HG02840 (cell line): ENCODE measurements around the gene CLPSL1.

Experiments
- ATAC-seq: cut with Tn5 transposase; IDR thresholded peaks from one replicate; pipeline ENCODE4 v1.9.1; 2021; ENCODE audit warnings: mild to moderate bottlenecking, moderate library complexity, moderate number of reproducible peaks; ENCODE audit not compliant: unreplicated experiment, low FRiP score

The CLPSL1 gene

GRCh38 chr6:35794536-35795452 is 14.0 kb downstream of the CLPSL1 start:
- no peak for ATAC-seq

DNA sequence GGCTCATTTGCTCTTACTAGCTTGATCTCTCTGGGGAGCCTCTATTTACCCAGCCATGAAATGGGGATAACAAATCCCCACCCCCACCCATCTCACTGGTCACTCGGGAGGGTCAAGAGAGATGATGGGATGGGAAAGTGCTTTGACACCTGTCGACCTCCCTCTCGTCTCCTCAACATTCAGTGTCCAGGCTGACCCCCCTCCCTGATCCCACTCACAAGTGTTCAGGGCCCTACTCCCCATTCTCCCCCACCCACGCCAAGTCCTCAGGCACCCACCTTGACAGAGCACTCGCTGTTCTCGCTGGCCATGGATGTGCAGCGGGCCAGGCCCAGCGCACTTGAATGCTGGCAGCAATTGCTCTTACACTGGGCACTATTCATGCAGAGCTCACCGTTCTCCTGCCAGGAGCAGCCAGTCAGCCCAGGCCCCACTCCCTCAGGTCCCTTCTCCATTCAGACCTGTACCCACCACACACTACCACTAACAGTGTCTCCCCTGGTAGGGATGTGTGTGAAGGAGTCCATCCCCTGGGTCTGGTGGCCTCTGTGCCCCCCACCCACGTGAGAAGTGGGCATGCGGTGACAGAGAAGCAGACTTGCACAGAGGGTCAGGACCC is 14.7 kb downstream of the CLPSL1 start:
- ATAC-seq, result no peak

DNA sequence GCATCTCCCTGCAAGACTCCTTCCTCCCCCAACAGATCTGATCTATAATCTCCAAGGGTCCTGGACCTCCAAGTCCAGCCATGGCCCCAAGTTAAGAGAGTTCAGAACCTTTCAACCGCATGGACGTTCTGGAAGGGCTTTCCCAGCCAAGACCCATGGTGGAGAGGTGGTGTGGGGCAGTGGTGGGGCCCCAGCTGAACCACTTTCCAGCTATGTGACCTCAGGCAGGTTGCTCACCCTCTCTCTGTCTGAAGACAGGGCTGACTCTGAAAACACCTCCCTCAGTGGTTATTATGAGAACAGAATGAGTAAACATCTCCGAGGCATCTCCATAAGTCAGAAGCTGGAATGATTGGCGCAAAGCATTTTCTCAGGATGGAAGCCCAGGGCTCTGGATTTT is 15.4 kb downstream of the CLPSL1 start:
- no peak for ATAC-seq

DNA sequence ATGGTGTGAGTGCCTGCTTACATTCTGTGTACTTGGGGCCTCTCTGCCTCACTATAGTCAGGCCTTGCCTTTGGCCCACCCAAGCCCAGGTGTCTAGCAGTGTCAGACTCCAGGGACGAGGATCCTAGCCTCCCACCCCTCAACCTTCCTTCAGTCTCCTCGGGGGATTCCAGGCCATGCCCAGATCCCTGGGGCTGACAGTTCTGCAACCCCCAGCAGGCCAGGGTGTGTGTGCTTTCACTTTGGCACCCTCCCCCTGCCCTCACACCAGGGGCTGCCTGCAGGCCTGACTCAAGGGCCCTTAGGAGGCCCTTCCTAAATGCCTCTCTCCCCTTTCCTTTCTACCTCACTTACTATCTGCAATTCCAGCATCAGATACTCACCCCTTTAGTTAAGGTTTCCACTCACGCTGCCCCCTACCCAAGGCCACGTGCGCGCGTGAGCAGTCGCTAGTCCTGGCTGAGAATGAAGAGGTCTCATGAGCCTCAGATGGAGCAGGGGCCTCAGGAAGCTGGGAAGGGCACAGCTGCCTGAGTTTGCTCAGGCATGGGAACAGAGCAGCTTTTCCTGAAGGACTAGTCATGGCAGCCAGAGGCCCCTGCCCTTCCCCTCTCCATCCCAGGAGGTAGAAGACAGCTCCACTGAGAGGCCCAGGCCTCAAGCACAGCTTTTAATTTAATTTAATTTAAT is 17.2 kb downstream of the CLPSL1 start:
- ATAC-seq, result no peak

- no peak for ATAC-seq
These were observed 17.9 kb downstream of the CLPSL1 start for GRCh38 chr6:35798706-35799105.

GRCh38 chr6:35801148-35801547 is 20.3 kb downstream of the CLPSL1 start:
- ATAC-seq, result no peak

DNA sequence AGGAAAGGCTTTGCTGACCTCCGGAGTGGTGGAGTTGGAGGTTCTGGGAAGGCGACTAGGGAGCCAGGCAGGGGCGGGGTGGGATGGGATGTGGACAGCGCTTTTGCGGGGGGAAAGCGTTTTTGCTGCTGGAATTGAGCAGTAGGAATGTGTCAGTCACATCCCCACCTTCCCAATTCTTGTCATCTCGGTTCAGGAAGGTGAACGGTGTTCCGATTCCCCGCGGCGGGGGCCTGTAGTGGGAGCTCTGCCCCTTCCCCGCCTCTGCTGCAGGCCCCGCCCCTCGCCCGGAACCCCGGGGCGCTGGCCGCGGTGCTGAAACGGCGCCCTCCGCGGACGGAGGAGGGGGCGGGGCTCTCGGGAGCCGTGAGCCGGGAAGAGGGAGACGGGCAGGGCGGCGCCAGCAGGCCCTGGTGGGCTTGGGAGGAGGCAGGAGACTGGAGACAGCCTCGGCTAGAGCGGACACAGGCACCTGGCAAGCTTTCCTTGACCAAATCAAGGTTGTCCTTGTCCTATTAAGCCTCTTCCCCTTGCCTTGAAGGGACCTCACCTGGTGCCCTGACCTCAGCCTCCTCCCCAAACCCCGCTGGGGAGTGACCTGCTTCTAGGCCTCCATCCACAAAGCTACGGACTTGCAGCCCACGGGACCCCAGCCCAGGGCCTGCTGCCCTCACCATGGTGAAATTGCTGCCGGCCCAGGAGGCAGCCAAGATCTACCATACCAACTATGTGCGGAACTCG is 24.3 kb downstream of the CLPSL1 start, which contains the start of gene LHFPL5:
LHFPL5 (plus strand) TSS at position 357 of the 741 bp plus-strand sequence; CDS start at position 676, 319 bp downstream.
- ATAC-seq, result no peak

DNA sequence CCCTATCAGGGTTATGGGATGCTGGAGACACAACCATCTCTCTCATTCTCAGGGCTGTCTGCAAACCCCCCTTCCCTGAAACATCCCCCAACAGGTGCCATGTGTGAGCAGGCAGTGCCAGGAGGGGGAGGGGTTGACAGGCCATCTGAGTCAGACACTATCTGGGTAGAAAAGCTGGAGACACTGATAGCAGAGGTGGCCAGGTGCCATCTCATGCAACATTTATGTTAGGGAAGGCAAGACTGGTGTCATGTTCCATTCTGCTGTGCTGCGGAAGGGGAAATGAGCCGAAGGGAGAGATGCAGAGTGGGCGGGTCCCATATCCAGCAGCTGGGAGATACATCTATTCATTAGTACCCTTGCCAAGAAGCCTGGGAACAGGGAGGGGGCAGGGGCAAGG is 27.9 kb downstream of the CLPSL1 start:
- no peak for ATAC-seq

DNA sequence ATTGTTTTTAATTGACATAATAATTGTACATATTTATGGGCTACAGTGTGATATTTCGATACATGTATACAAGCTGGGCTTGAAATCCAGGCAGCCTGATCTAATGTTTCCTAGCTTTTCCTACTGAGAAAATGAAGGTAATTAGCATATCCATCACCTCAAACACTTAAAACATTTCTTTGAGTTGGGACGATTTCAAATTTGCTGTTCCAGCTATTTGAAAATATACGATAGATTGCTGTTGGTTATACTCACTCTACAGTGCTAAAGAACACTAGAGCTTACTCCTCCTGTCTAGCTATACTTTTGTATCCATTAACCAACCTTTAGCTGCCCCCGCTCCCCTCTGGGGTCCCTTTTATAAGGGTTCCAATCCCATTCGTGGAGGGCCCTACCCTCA is 29.0 kb downstream of the CLPSL1 start:
- no peak for ATAC-seq

DNA sequence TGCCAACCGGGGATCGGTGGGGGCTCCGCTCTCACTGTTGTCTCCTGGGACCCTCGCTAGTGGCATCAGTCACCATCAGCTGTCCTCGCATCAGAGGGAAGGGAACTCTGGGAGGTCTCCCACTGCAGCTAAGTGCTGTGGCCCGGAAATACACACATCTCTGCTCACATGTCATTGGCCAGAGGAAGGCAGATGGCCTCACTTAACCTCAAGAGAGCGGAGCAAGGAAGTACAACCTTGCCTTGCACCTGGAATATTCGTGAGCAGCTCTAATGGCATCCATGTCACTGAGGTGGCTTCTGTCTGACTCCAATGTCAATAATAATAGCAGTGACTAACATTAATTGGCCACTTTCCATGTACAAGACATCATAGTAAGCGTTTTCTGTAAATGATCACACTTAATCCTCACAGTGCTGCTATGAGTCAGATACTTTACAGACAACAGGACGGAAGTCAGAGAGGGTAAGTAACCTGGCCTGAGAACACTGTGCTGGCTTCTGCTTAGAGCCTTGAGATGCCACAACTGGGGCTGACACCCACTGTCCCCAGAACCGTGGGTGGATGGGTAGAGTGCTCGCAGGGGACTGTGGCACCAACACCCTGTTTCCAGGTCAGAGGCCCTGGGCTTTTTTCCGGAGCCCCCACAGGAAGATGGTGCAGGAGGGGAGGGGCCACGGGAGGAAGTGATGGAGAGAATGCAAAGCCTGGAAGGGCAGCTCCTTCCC is 30.3 kb downstream of the CLPSL1 start:
- no peak for ATAC-seq

DNA sequence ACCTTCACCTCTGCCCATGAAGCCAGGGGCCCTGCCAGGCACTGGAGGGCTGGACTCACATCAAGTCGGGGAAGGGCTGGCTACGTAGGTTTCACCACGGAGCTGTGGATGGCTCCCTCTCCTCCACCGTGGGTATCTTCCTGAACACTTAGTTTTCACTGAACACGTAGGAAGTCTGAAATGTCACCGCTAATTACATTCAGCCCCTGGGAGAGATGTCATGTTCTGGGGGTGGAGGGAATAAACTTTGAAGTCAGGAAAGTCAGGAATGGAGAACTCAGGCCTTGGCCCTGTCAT is 30.8 kb downstream of the CLPSL1 start:
- no peak for ATAC-seq

GRCh38 chr6:35817515-35817914 is 36.7 kb downstream of the CLPSL1 start:
- no peak for ATAC-seq

DNA sequence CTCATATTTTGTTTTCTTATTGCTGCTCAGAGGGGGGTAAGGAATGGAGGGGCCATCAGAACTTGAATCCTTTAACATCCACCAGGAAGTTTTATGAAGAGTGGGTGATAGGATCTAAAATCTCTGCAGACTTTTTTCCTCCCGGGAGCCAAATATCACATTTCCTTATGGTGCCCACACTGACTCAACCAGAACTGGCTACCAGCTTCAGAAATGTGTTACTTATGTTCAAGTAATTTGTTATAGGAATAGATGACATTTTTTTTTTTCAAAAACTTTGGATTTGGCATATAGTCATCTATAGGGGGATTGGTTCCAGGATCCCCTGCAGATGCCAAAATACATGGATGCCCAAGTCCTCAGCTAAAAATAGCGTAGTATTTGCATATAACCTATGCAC is 42.8 kb downstream of the CLPSL1 start:
- ATAC-seq, result no peak

- ATAC-seq, result no peak
These were observed 43.9 kb downstream of the CLPSL1 start for GRCh38 chr6:35824552-35825192.

DNA sequence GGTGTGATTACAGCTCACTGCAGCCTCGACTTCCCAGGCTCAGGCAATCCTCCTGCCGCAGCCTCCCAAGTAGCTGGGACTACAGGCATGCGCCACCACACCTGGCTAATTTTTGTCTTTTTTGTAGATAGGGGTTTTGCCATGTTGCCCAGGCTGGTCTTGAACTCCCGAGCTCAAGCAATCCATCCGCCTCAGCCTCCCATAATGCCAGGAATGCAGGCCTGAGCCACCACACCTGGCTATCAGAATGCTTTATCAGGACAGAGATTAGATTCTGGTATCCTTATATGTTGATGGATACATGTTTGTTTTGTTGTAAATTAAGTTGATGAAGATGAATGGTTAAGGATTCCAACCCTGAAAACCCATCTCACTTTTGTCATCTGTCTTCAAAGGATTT is 48.5 kb downstream of the CLPSL1 start:
- ATAC-seq, result no peak

DNA sequence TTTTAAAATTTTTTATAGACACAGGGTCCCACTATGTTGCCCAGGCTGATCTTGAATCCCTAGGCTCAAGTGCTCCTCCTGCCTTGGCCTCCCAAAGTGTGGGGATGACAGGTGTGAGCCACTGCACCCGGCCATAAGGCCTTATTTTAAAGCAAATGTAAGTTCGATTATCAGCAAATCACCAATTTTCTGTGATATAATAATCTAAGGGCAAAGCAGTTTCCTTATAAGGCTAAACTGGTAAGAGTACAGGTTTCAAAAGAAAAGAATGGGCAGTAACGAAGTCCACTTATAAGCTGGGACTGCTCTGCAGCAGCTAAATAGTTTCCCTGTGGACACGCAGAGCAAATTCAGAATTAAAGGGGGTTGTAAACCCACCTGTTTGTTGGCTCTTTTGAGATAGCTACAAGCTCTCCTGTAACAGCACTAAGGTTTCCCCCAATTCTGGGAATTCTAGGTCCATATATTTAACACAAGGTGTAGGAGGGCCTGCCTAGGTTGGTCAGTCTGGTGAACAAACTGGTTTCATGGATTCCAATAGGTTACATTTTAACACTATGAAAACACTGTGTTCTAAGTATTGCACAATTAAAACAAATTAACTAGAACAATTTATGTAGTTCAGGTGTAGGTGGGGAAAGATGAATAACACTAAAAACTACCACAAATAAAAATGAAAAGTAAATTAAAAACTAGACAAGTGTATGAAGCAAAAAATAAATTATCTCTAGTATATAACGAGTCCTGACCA is 50.6 kb downstream of the CLPSL1 start:
- no peak for ATAC-seq

DNA sequence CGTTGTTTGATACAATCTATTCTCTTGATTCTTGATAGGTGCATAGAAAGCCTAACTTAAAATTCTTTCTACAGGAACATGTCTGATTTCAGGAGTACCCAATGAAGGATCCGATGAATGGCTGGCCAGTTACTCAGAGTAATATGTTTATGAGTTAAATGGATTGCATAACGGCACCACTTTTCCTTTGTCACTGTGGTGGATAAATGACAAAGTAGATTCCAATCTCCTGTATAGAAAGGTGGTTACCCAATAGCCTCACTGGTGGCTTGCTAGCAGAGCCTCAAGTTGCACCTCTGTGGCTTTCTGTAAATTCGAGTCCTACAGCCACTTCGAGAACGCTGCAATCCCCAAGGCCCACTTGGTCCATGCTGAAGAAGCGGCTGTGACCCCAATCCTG is 52.7 kb downstream of the CLPSL1 start:
- ATAC-seq, result no peak
